ENCODE results near the gene METTL14.

Gene METTL14

GRCh38 chr4:118757761-118758251, 72.6 kb downstream of the METTL14 start:
- DNase-seq (ENCODE audit: low read depth in 1 of 2, low spot score in 1 of 2) = no peak

- DNase-seq (ENCODE audit: low read depth in 1 of 2, low spot score in 1 of 2) = no peak
These were observed 73.1 kb downstream of the METTL14 start for GRCh38 chr4:118758293-118758692.

GRCh38 chr4:118759481-118759880, 74.3 kb downstream of the METTL14 start:
- no peak for DNase-seq (ENCODE audit: low read depth in 1 of 2, low spot score in 1 of 2)

GRCh38 chr4:118760092-118760491, 74.9 kb downstream of the METTL14 start:
- no peak for DNase-seq (ENCODE audit: low read depth in 1 of 2, low spot score in 1 of 2)

GRCh38 chr4:118760493-118760892, 75.3 kb downstream of the METTL14 start:
- DNase-seq (ENCODE audit: low read depth in 1 of 2, low spot score in 1 of 2) = no peak

- no peak for DNase-seq (ENCODE audit: low read depth in 1 of 2, low spot score in 1 of 2)
These were observed 76.3 kb downstream of the METTL14 start for GRCh38 chr4:118761397-118762016.

- DNase-seq (ENCODE audit: low read depth in 1 of 2, low spot score in 1 of 2) = no peak
These were observed 77.0 kb downstream of the METTL14 start for GRCh38 chr4:118762155-118762554.

- no peak for DNase-seq (ENCODE audit: low read depth in 1 of 2, low spot score in 1 of 2)
These were observed 77.7 kb downstream of the METTL14 start for GRCh38 chr4:118762730-118763477.

Data from activated T-helper 1 cell treated with anti-CD3 and anti-CD28 coated beads, Interleukin-2, amount 50 U/mL, for 16 hours (primary cell).